Right lobe of liver (tissue), 6 donors: Measurements from ENCODE around the gene UBALD2. TPM values are rescaled to one million over a fixed set of nuclear protein-coding genes. Genes with fewer than 3 reads are reported as not detected.
A peak's percentile ranks its signal among the peaks of the same experiment; 100 is the strongest.
"Not testable (repeated sequence)": the region's sequence is repeated elsewhere in the genome, so short reads cannot be mapped to it uniquely, and the experiment has no call there.

ENCODE experiments used
- ATAC-seq, 4 donors: fragments of 200-7000 bp; cut with Tn5 transposase; one replicate each; pipeline ENCODE4 v1.9.1; 2020; ENCODE audit warnings: mild to moderate bottlenecking in 4 of 4, moderate library complexity in 4 of 4
- DNase-seq, 3 donors: peaks; one replicate each; pipeline ENCODE4 v3.0.0-alpha.2; 2020
- H3K27ac ChIP-seq, 3 donors: fragments of 200-600 bp; one replicate each; pipeline ENCODE4 v1.8.0; 2022
- H3K27me3 ChIP-seq, 2 donors: fragments of 200-600 bp; one replicate each; pipeline ENCODE4 v1.8.0; 2022
- H3K36me3 ChIP-seq, 4 donors: fragments of 200-600 bp; sonication (generic) in 1 of 4; one replicate each; pipeline versions ENCODE4 v1.5.1 to v1.8.0; 2017 to 2022; ENCODE audit warnings: control low read depth in 1 of 4
- H3K4me1 ChIP-seq, 4 donors: fragments of 200-600 bp; sonication (generic) in 1 of 4; one replicate each; pipeline versions ENCODE4 v1.5.1 to v1.8.0; 2017 to 2022; ENCODE audit warnings: control low read depth in 1 of 4
- H3K4me3 ChIP-seq, 3 donors: fragments of 200-600 bp; one replicate each; pipeline ENCODE4 v1.8.0; 2022
- H3K9me3 ChIP-seq, 4 donors: fragments of 200-600 bp; sonication (generic) in 1 of 4; one replicate each; pipeline versions ENCODE4 v1.5.1 to v1.8.0; 2017 to 2022; ENCODE audit warnings: control low read depth in 1 of 4
- POLR2A ChIP-seq: fragments of 450-650 bp; IDR thresholded peaks from one replicate; pipeline ENCODE4 v1.6.1; 2017; ENCODE audit warnings: antibody characterized with exemption, mild to moderate bottlenecking
- WGBS: methylation state at CpG from one replicate; pipeline ENCODE4 v1.1.6; 2018; ENCODE audit warnings: low coverage, low lambda C conversion rate; ENCODE audit not compliant: insufficient coverage; ENCODE audit errors: missing lambda C conversion rate; 5-methylcytosine and 5-hydroxymethylcytosine counted together
- intact Hi-C, 2 donors: fragments of 100-400 bp; cut with DNase I; formaldehyde crosslinking; loops; one replicate each; pipeline versions ENCODE4 v1.11.2 to v1.14.1; 2022
- total RNA-seq, 6 experiments: library from RNA; depleted of rRNA in 2 of 6; stranded (reverse); fragments of >200 nt in 2 of 6; fragmentation: NEBNext Ultra II Directional in 3 of 6; extraction: Animal tissue kit (Norgen Biotek cat#: 25700) in 3 of 6; gene quantifications; one replicate each; pipeline versions ENCODE4 v1.1.0 to v1.2.4, GENCODE V29; 2016 to 2023
- TF ChIP-seq, protein P1 (sequence below), 4 donors: fragments of 200-600 bp in 3 of 4; fragments of 450-650 bp in 1 of 4; IDR thresholded peaks; one replicate each; pipeline versions ENCODE4 v1.5.1 to v1.8.0; 2016 to 2022; ENCODE audit warnings: antibody characterized with exemption in 4 of 4, mild to moderate bottlenecking in 2 of 4
- donor health status: DM: no; HTN: yes; CAD: no.
- donor health status: DM: no; HTN: no; CAD: no.
- donor health status: DM: no; HTN: no; CAD: no.
- donor health status: DM: no; HTN: yes; CAD: no.
- donor health status: DM: no; HTN: yes; CAD: no.

Gene UBALD2
- total RNA-seq, 6 experiments from 2014 or later = 7.3 to 17.9 (median 14.5) TPM

DNA sequence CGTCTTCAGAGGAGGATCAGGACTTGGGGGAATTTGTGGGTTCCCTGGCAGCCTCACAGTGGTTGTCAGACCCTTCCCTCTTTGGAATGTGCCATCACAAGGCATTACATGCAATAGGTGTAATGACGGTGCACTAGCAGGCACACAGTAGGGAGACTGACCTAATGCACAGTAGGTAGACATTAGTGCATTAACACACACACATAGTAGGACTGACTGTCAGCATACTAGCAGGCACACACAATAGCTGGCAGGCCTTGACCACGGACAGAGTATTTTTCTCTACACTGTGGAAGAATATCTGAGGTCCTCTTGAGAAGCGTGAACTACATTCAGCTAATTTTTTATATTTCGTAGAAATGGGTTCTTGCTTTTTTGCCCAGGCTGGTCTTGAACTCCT, 10.9 kb upstream of the UBALD2 start:
- H3K4me1 ChIP-seq = peaks cover 0 to 19% (median 4%) of the 10 kb centered on the region in 4 donors
- ATAC-seq (no peak), DNase-seq (no peak)
- H3K4me3 ChIP-seq = no peak overlapping the region
- intact Hi-C loops = no loop called here
- H3K36me3 ChIP-seq = no peaks in the 10 kb centered on the region
- H3K9me3 ChIP-seq = no peaks in the 10 kb centered on the region
- 85% methylated on average over 3 of the region's 5 CpGs for WGBS
- no peaks in the 10 kb centered on the region for H3K27me3 ChIP-seq
- H3K27ac ChIP-seq = no peak overlapping the region
- no peak for TF ChIP-seq POLR2A
- TF ChIP-seq, protein P1, sequence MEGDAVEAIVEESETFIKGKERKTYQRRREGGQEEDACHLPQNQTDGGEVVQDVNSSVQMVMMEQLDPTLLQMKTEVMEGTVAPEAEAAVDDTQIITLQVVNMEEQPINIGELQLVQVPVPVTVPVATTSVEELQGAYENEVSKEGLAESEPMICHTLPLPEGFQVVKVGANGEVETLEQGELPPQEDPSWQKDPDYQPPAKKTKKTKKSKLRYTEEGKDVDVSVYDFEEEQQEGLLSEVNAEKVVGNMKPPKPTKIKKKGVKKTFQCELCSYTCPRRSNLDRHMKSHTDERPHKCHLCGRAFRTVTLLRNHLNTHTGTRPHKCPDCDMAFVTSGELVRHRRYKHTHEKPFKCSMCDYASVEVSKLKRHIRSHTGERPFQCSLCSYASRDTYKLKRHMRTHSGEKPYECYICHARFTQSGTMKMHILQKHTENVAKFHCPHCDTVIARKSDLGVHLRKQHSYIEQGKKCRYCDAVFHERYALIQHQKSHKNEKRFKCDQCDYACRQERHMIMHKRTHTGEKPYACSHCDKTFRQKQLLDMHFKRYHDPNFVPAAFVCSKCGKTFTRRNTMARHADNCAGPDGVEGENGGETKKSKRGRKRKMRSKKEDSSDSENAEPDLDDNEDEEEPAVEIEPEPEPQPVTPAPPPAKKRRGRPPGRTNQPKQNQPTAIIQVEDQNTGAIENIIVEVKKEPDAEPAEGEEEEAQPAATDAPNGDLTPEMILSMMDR (IDR thresholded peaks at IDR 0.05) = no peak

DNA sequence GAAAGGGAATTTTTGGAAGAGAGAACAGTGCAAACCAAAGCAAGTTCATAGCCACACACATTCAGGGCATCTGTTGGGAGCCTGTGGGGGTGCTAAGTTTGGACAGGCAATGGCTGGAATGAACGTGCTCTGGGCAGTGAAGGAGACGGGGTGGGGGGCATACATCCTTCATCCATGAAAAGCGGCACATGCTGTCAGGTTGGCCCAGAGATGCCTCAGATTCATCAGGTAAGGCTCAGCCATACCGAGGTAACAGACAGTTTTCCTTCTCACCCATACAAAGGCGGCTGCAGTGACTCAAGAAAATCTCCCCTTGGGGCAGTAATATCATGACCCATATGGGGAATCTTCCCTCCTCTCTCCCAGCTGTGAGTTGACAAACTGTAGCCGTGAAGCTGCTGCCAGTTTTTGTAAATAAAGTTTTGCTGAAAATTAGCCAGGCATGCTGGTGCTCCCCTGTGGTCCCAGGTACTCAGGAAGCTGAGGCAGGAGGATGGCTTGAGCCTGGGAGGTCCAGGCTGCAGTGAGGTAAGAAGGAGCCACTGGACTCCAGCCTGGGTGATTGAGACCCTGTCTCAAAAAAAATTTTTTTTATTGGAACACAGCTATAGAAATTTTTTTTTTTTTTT, 9.2 kb upstream of the UBALD2 start:
- H3K36me3 ChIP-seq = no peaks in the 10 kb centered on the region
- intact Hi-C loops = no loop called here
- no peaks in the 10 kb centered on the region for H3K27me3 ChIP-seq
- no peak overlapping the region for H3K27ac ChIP-seq
- no peak overlapping the region for H3K4me3 ChIP-seq
- TF ChIP-seq POLR2A = no peak
- TF ChIP-seq, protein P1 (IDR thresholded peaks at IDR 0.05) = no peak
- H3K4me1 ChIP-seq = peaks cover 0 to 19% (median 4%) of the 10 kb centered on the region in 4 donors
- WGBS = 75% methylated on average over 2 of the region's 6 CpGs
- DNase-seq = no peak
- no peak for ATAC-seq
- no peaks in the 10 kb centered on the region for H3K9me3 ChIP-seq

GRCh38 chr17:76256430-76257050, 8.6 kb upstream of the UBALD2 start:
- H3K36me3 ChIP-seq, H3K9me3 ChIP-seq, DNase-seq, intact Hi-C loops, H3K4me3 ChIP-seq, H3K27me3 ChIP-seq, ATAC-seq, H3K27ac ChIP-seq: not testable (repeated sequence)
- WGBS = 77% methylated on average over 19 of the region's 19 CpGs
- H3K4me1 ChIP-seq = peaks cover 0 to 16% (median 4%) of the 10 kb centered on the region in 4 donors

- H3K27me3 ChIP-seq = no peaks in the 10 kb centered on the region
- H3K4me1 ChIP-seq = peaks cover 0 to 14% (median 0%) of the 10 kb centered on the region in 4 donors
- no peak for TF ChIP-seq POLR2A
- TF ChIP-seq, protein P1 (IDR thresholded peaks at IDR 0.05) = no peak
- WGBS = 94% methylated on average over 7 of the region's 7 CpGs
- ATAC-seq = no peak
- H3K4me3 ChIP-seq = no peak overlapping the region
- H3K9me3 ChIP-seq = no peaks in the 10 kb centered on the region
- H3K27ac ChIP-seq = peak overlapping the region in 1 of 3 donors; percentile 12
- DNase-seq = no peak
- intact Hi-C loops = no loop called here
- H3K36me3 ChIP-seq = no peaks in the 10 kb centered on the region
Observed at GRCh38 chr17:76260220-76260619, 4.9 kb upstream of the UBALD2 start.

GRCh38 chr17:76260669-76261068, 4.5 kb upstream of the UBALD2 start:
- H3K36me3 ChIP-seq = no peaks in the 10 kb centered on the region
- no peak for ATAC-seq
- intact Hi-C loops = no loop called here
- no peak overlapping the region for H3K27ac ChIP-seq
- no peak overlapping the region for H3K4me3 ChIP-seq
- H3K9me3 ChIP-seq = no peaks in the 10 kb centered on the region
- 62% methylated on average over 5 of the region's 5 CpGs for WGBS
- no peak for DNase-seq
- H3K4me1 ChIP-seq = peaks cover 0 to 14% (median 0%) of the 10 kb centered on the region in 4 donors
- no peaks in the 10 kb centered on the region for H3K27me3 ChIP-seq
- TF ChIP-seq POLR2A = no peak
- TF ChIP-seq, protein P1 (IDR thresholded peaks at IDR 0.05) = no peak
